Peyer's patch (tissue), 4 donors: ENCODE measurements around the gene SEMA4D.

ENCODE experiments used
- POLR2A ChIP-seq, 2 donors: fragments of 450-650 bp; IDR thresholded peaks; one replicate each; pipeline ENCODE4 v1.5.1; 2017; ENCODE audit warnings: antibody characterized with exemption in 2 of 2, mild to moderate bottlenecking in 2 of 2, moderate library complexity in 2 of 2
- TF ChIP-seq, protein P1 (sequence below), 6 experiments: fragments of 450-650 bp in 4 of 6; fragments of 200-600 bp in 2 of 6; sonication (generic) in 1 of 6; IDR thresholded peaks; one replicate each; pipeline ENCODE4 v1.5.1; 2017 to 2019; ENCODE audit warnings: antibody characterized with exemption in 6 of 6, mild to moderate bottlenecking in 3 of 6, moderate library complexity in 1 of 6

DNA sequence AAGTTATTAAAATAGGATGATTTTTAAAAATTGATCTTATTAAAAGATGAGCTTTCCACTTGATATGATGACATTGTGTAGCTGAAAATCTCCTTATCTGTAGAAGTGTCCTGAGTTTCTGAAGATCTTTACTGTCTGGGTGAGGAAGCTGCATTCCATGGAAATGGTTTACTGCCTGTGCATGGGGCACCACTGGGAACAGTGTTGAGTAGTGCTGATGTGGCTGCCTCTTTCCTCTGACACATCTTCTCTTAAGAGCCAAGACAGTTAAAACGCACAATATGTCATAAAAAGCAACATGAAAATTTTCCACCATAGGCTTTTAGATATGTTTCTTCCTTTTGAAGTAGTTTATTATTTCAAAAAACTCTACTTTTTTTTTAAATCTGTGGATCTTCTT, 155.0 kb downstream of the SEMA4D start:
- TF ChIP-seq, protein P1, sequence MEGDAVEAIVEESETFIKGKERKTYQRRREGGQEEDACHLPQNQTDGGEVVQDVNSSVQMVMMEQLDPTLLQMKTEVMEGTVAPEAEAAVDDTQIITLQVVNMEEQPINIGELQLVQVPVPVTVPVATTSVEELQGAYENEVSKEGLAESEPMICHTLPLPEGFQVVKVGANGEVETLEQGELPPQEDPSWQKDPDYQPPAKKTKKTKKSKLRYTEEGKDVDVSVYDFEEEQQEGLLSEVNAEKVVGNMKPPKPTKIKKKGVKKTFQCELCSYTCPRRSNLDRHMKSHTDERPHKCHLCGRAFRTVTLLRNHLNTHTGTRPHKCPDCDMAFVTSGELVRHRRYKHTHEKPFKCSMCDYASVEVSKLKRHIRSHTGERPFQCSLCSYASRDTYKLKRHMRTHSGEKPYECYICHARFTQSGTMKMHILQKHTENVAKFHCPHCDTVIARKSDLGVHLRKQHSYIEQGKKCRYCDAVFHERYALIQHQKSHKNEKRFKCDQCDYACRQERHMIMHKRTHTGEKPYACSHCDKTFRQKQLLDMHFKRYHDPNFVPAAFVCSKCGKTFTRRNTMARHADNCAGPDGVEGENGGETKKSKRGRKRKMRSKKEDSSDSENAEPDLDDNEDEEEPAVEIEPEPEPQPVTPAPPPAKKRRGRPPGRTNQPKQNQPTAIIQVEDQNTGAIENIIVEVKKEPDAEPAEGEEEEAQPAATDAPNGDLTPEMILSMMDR (IDR thresholded peaks at IDR 0.05), result no peak
- TF ChIP-seq POLR2A (IDR thresholded peaks at IDR 0.05), result no peak
